Measurements from ENCODE around the gene AMPD2. TPM values are rescaled to one million over a fixed set of nuclear protein-coding genes. Genes with fewer than 3 reads are reported as not detected.

AMPD2 gene
- polyA plus RNA-seq, 3 donors: 18.3 to 26.0 (median 19.5) TPM

GRCh38 chr1:109627692-109628399 lies 8.2 kb downstream of the AMPD2 start:
- 91 to 94% (median 91%) methylated on average over 23 of the region's 23 CpGs for WGBS, 3 donors
- no peak overlapping the region for H3K27ac ChIP-seq (ENCODE audit: low read depth, low read length)

GRCh38 chr1:109628540-109629321 lies 9.1 kb downstream of the AMPD2 start:
- WGBS, 3 donors: 86 to 90% (median 87%) methylated on average over 23 of the region's 23 CpGs
- no peak overlapping the region for H3K27ac ChIP-seq (ENCODE audit: low read depth, low read length)

GRCh38 chr1:109629372-109630030 lies 9.9 kb downstream of the AMPD2 start:
- H3K27ac ChIP-seq (ENCODE audit: low read depth, low read length): no peak overlapping the region
- 88 to 91% (median 89%) methylated on average over 10 of the region's 10 CpGs for WGBS, 3 donors

GRCh38 chr1:109630081-109630897 lies 10.7 kb downstream of the AMPD2 start:
- no peak overlapping the region for H3K27ac ChIP-seq (ENCODE audit: low read depth, low read length)
- WGBS, 3 donors: 79 to 83% (median 82%) methylated on average over 28 to 30 of the region's 30 CpGs

- 92 to 95% (median 94%) methylated on average over 14 of the region's 14 CpGs for WGBS, 3 donors
- no peak overlapping the region for H3K27ac ChIP-seq (ENCODE audit: low read depth, low read length)
Observed at GRCh38 chr1:109630898-109631512, 11.4 kb downstream of the AMPD2 start.

- no peak overlapping the region for H3K27ac ChIP-seq (ENCODE audit: low read depth, low read length)
- 83 to 88% (median 87%) methylated on average over 16 of the region's 16 CpGs for WGBS, 3 donors
Observed at GRCh38 chr1:109631513-109632505, 12.2 kb downstream of the AMPD2 start.

GRCh38 chr1:109632671-109633346 lies 13.2 kb downstream of the AMPD2 start:
- WGBS, 3 donors: 55 to 60% (median 56%) methylated on average over 5 of the region's 5 CpGs
- no peak overlapping the region for H3K27ac ChIP-seq (ENCODE audit: low read depth, low read length)

- 80 to 88% (median 82%) methylated on average over 6 of the region's 6 CpGs for WGBS, 3 donors
- H3K27ac ChIP-seq (ENCODE audit: low read depth, low read length): no peak overlapping the region
Observed at GRCh38 chr1:109634292-109634691, 14.7 kb downstream of the AMPD2 start.

GRCh38 chr1:109634771-109635750 lies 15.4 kb downstream of the AMPD2 start:
- WGBS, 3 donors: 56 to 62% (median 62%) methylated on average over 13 of the region's 13 CpGs
- no peak overlapping the region for H3K27ac ChIP-seq (ENCODE audit: low read depth, low read length)

- H3K27ac ChIP-seq (ENCODE audit: low read depth, low read length): no peak overlapping the region
- 78 to 91% (median 82%) methylated on average over 2 of the region's 2 CpGs for WGBS, 3 donors
Observed at GRCh38 chr1:109635862-109636200, 16.2 kb downstream of the AMPD2 start.

- H3K27ac ChIP-seq (ENCODE audit: low read depth, low read length): no peak overlapping the region
- WGBS, 3 donors: 38 to 55% (median 41%) methylated on average over 9 of the region's 9 CpGs
Observed at GRCh38 chr1:109636201-109636952, 16.7 kb downstream of the AMPD2 start.

GRCh38 chr1:109637446-109637845 lies 17.8 kb downstream of the AMPD2 start:
- 92 to 94% (median 93%) methylated on average over 7 of the region's 7 CpGs for WGBS, 3 donors
- no peak overlapping the region for H3K27ac ChIP-seq (ENCODE audit: low read depth, low read length)

- no peak overlapping the region for H3K27ac ChIP-seq (ENCODE audit: low read depth, low read length)
- 72 to 88% (median 84%) methylated on average over 9 of the region's 9 CpGs for WGBS, 3 donors
Observed at GRCh38 chr1:109639063-109639840, 19.6 kb downstream of the AMPD2 start.

GRCh38 chr1:109639841-109640184 lies 20.2 kb downstream of the AMPD2 start:
- WGBS, 3 donors: 47 to 58% (median 50%) methylated on average over 6 of the region's 6 CpGs
- H3K27ac ChIP-seq (ENCODE audit: low read depth, low read length): no peak overlapping the region
